HG03354 (cell line): ENCODE results near the gene UVRAG.

ENCODE experiments used
- ATAC-seq: cut with Tn5 transposase; IDR thresholded peaks from one replicate; pipeline ENCODE4 v1.9.1; 2021; ENCODE audit warnings: mild to moderate bottlenecking; ENCODE audit not compliant: unreplicated experiment, poor library complexity, severe bottlenecking

Gene UVRAG

DNA sequence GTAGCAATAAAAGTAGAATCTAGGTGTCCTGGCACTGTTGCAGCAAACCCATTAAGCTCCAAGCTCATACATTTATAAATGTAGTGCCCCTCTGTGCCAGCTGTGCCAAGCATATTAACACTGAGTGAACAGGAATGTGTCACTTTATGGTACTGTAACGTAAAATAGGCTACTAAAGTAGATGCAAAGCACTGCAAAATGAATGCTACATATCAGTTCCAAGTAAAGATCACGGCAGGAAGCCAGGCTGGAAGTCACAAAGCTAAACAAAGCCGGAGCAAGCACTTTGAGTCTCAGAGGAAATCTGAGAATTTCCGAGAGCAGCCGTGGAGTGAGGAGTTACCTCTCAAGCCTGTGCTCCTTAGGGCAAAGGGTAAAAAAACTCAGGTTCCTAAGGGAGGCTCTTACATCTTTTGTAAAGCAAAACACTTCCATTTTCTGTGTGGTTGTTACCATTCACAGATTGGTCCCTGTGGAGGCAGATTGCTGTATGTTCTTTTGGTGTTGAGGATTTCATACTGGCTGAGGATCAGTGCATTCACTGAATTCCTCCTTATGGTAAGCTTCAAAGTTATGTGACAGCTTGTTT is 305.6 kb downstream of the UVRAG start:
- ATAC-seq, result no peak

DNA sequence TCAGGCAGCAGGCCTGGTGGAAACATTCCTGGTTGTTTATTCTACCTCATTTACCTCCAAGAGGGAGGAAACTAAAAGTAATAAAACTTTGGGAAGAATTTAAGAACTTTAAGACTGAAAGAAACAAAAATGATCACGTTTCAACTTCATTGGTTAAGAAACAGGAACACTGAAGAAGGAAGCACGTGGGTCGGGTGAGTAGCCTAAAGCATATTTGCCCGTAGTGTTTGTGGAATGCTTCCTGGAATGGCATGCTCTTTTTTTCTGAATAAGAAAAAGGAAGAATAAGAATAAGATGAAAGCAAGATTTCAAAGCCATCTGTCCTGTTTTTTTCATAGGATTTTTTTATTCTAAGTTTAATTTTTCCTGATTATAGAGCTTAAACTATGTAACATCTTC is 308.2 kb downstream of the UVRAG start:
- ATAC-seq, result no peak

DNA sequence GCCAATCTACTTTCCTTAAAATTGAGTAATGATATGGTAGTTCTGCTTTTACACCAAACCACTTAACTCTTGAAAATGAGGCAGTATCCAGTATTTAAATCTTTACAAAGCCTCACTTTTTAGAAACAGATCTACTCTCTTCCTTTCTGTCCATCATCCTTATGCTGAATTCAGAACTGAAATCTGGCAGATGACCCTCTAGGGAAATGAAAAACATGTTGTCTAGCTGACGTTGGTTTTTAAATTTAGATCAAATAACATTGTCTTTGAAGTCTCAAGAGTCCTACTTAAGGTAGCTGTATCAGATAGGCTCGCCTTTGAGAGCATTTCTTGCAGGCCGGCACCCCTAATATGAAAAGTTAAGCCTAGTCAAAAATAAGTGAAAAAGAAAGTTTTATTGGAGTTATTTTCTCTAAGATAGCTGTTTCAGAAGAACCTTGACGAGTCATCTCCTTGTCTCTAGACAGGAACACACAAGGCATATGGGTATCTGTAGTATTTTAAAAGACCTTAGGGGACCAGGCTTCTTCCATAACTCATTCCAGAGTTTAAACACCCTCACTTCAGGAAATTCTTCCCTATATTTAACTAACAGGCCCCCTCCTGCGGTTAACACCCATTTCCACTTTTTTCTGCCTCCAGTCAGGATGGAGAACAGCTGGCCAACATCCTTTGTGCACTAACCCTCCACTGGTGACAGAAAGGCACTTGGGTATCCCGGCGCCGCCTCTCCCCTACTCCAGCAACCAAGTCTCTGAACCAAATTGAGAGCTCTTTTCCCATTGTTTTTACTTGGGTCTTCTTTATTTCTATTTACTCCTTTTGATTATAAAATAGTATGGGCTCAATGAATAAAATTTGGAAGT is 310.1 kb downstream of the UVRAG start:
- no peak for ATAC-seq

DNA sequence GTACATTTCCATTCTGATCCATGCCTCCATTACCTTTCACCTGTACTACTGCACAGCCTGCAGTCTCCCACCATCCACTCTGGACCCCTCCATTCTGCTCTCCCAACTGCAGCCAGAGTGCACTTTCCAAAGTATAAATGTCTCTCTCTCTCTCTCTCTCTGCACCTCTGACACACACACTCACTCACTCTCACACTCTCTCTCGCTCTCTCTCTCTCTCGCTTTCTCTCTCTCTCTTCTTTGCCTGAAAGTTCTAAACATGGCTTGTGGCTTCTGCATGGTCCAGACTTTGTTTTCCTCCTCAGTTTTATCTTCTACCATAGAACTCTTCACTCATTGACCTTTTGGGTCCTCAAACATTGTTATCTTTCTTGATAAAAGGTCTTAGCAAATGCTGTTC is 314.7 kb downstream of the UVRAG start:
- ATAC-seq, result no peak

DNA sequence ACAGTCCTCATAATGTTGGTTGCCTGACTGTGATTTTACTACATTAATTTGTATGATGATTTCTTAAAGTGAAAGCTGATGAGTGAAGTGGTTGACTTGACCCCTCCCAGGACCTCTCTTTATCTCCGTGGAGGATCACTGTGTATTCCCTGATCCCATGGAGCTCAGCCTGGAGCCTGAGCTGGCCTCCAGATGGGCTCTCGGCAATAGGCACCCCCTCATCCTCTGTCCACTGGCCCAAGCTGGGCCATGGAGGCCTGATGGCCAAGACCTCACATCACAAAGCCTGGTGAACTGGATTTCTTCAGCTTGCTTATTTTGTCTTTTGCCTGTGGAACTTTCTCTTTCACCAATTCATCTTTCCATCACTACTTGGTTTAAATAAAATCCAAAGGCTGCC is 316.1 kb downstream of the UVRAG start:
- no peak for ATAC-seq

DNA sequence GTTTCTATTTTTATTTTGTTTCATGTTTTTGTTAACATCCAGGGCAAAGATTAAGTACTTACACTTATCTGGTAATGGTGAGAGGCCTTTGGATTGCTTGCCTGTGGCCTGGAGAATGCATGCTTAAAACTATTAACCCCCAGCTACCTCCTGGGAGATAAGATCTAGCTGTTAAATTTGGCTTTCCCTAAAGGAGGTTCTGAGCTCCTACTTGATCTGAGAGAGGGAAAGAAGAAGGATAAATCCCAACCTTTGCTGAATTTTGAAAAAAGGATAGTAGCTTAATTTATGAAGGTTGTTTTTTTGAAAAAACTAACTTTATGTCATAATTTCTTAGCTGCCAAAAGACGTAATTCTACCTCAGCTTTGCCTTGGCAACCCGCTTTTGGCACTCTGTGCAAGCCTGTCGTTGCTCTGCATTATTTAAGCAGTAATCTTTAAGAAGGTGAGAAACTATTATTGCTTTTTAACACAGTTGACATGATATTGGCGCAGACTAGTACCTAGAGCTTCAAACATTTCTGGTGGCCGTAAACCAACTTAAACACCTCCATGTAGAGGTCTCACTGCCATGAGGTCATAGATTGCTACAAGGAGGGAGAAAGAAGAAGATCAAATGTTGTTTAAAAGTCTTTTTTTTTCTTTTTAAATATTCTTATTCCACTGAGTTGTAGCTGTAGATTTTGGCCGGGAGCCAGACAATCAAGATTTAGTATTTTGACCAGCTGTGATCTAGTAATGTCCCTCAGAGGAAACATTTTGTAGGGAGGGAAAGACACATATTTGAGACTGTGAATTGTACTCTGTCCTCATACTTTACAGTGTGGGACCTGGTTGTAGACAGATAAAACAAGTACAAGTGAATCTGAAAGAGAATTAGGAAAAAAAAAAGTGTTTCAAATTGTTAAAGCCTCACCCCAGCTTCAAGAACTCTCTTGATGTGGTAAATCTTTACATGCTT is 316.9 kb downstream of the UVRAG start:
- ATAC-seq, result no peak

DNA sequence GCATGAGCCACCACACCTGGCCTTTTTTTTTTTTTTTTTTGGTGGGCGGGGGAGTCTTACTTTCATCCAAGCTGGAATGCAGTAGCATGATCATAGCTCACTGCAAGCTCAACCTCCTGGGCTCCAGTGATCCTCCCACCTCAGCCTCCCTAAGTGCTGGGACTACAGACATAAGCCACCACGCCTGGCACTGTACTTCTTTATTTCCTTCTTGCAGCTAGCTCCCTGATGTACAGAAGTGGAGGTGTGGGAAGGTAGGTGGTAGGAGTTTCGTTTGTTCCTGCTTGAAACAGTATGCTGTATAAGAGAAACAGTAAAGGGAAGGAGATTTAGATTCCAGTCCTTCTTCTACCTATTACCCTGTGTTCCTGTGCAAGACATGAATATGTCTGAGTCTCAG is 319.2 kb downstream of the UVRAG start:
- ATAC-seq, result no peak

DNA sequence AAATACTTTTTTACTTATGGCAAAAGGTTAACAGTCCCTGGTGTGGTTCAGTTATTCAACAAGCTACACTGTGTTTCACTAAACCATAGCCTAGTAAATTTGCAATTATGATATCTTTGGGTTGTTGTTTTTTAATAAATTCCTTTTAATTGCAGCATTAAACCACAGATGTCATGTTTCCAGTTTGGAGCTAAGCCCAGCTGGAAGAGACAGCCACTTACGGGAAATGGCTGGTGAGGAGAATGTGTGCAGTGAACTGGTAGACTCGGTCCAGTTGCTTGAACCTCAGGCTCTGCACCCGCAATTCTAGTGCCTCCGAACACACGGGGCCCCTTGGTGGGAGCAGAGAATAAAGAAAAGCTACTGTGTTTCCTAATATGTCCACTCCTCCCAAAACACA is 320.5 kb downstream of the UVRAG start:
- ATAC-seq, result no peak

DNA sequence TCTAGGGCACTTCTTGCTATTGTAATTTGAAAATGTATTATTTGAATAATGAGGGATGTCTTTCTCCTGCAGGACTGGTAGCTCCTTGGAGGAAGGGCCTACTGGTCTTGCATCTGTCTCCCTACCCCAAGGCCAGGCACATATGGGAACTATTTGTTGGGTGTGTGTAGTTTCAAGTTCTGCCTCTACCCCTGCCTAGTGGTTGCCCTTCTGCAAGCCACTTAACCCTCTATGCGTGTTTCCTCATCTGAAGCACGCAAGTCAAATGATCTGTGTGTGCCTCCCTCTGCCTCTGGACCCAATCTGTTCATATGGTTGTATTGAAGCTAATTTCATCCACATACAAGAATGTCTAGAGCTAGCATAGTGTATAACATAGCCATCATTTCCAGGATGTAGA is 324.3 kb downstream of the UVRAG start:
- no peak for ATAC-seq

DNA sequence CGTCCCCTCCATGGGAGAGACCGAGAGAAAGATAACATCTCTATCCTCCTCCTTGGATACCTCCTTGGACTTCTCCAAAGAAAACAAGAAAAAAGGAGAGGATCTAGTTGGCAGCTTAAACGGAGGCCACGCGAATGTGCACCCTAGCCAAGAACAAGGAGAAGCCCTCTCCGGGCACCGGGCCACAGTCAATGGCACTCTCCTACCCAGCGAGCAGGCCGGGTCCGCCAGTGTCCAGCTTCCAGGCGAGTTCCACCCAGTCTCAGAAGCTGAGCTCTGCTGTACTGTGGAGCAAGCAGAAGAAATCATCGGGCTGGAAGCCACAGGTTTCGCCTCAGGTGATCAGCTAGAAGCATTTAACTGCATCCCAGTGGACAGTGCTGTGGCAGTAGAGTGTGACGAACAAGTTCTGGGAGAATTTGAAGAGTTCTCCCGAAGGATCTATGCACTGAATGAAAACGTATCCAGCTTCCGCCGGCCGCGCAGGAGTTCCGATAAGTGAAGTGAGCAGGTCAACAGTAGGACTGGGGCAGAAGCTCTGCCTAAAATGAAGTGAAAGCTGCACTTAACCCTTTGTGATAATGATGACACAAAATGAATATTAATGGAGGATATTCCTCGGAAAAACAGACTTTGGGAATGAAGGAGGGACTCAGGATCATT is 326.0 kb downstream of the UVRAG start:
- ATAC-seq, result no peak

DNA sequence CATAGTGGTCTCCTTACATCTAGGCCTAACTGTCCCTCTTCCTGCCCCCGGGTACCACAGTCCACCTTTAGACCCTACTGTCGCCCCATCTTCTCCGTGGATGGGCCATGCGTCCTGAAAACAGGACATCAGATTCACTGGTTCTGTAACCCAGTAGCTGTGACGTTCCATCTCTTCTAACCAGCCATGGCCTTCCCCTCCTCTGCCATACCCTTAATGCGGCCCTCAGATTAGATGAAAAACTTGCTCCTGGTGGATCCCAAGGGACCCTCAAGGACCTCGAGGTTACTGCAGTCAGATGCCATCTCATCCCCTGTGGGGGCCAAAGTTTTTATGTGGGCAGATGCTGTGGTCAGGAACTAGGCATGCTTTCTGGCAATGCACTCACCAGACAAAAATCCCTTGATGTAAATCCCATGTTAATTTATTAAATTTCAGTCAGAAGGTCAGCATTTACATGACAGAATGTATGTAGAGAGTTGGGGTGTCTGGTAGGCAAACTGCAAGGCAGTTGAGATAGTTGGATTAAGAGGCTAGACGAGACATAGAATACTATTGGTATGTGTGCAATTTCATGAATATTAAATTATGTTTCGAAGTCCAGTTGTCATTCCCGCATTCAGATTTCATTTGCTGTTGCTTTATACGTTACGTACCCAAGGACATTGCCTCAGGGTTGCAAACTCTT is 327.0 kb downstream of the UVRAG start:
- no peak for ATAC-seq

DNA sequence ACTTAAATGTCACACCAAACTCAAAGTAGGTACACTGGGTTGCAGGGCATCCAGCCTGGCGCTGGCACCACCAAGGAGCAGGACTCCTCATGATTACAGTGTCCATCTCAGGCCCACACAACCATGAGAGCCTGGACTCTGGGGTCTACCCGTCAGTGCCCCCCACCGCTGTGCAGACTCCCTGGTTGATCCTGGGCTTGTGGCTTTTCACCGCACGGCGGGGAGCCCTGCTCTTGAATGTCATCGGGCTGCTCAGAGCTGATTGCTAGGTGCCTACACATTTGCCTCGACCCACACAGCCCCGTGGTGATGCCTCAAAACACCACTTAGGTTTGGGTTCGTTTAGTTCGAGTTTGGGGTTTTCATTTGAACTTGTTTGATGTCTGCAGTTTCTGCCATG is 328.3 kb downstream of the UVRAG start:
- no peak for ATAC-seq

DNA sequence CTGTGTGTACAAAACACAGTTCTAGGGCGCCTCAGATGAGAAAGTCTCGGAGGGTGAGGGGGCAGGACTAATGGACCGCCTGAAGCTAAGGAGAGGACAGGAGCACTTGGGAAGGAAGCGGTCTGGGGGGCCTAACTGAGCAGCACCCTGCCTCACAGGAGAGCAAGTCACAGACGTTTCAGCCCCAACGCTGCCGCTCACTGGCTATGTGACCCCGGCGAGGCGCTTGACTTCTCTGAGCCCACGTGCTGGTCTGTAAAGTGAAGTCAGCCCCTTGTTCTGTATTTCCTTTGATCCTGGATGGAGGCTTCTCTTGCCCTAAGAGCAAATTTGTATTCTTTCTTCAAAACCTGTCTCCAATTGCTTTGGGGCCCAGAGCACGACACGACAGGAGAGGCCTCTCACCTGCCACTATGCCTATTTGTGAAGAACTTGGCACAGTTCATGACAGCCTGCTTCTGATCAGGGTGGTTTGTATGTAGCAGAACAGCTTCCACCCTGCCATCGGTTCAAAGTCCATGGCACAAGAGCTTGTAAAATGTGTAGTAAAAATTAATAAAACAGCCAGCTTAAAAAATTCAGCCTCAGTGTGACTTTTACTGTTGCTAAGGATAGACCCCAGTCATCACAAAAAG is 332.2 kb downstream of the UVRAG start:
- ATAC-seq, result no peak

DNA sequence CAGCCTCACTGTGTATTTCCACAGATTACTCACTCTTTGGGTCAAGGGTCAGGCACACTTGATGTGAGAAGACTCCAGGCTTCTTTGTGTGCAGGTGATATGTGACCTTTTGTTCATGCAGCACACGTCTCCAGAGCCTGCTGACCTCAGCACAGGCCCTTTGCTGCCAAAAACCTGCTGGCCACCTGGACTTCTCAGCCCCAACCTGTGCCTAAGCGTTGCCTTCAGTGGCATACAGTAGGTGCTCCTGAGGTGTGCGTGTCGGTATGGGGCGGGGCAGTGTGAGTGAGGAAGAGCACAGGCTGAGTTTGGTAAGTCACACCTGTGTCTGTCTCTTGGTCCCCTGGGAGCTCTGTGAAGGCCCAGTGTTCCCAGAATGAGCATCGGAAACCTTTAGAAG is 333.2 kb downstream of the UVRAG start:
- ATAC-seq, result no peak

DNA sequence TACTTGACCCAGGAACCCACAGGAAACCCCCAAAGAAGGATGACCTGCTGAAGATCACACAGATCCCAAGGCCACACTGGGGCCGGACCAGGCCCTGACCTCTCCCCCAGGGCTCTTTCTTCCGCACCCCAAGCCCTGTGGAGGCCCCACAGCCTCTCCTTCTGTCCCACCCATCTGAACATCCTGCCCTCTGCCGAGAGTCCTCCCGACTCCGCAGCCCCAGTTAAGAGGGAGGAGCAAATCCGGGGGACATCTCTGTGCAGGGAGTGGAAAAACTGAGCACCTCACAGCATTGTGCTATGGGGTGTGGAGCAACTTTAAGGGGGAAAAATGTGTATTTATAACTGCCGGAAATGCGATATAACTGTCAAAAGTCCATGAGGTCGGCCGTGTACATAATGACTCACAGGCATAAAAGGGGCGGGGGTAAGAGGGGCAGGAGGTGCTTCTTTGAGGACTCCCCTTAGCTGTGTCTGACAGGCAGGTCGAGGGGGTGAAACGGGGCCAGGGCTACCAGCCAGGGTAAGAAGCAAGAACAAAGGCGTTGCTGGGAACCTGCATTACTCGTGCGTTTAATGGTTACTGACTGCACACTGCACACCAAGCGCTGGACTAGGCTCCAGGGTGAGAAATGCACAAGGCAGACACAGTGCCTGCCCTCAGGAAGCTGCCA is 334.1 kb downstream of the UVRAG start:
- ATAC-seq, result no peak

DNA sequence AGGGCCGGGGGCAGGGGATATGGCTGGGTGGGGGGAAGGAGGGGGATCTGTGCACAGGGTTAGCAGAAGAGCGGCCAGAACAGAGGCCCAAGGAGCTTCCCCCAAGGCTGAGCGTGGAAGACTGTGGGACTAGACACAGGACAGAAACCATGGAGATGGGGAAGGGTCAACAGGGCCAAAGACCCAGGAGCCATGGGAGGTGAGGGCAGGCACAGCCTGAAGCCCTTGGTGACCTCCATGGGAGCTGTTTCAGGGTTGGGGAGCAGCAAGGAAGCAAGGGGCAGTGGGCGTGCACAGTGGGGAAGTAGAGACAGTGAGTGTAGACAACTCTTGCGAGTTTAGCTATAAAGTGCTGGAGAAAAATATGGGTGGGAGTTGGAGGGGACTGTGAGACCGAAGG is 334.7 kb downstream of the UVRAG start:
- no peak for ATAC-seq

DNA sequence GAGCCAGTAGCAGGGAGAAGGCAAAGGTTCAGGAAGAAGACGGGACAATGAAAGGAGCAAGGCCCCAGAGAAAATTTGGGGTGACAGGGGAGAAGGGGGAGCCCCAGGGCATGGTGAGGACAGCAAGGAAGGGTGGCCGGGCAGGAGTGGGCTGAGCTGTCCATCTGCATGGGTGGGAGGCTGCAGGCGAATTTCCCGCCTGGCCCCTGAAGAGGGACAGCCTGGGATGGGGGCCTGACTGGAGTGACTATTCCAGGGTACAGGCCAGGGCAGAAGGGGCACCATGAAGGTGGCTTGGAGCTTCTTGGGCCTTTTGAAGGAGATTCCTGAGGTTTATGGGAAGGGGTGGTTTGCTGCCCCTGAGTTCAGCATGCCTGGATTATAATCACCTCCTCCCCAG is 335.1 kb downstream of the UVRAG start:
- no peak for ATAC-seq

DNA sequence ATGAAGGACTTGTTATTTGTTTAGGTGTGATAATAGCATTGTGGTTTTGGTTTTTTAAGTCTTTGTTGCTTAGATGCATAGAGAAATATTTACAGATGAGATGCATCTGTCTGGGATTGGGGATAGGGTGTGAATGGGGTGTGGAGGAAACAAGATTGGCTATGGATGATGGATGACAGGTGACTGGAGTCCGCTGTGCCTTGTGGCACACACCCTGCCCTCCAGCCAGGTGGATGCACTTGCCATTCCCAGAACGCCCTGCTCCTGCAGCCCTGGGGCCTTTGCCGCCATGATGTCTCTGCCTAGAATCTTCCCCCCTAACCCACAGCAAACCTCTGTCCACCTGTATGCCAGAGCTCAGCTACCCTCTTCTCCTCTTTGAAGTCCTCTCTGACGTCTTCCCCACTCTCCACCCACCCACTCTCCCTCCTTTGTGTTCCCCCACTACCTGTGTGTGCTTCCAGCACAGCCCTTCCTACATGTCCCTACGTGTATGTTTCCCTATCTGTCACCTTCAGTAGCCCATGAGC is 336.6 kb downstream of the UVRAG start:
- peak; percentile 3 for ATAC-seq
